ENCODE data around the gene HRH1.

GRCh38 chr3:11228041-11228440, 73.7 kb downstream of the HRH1 start:
- TF ChIP-seq, protein P1, sequence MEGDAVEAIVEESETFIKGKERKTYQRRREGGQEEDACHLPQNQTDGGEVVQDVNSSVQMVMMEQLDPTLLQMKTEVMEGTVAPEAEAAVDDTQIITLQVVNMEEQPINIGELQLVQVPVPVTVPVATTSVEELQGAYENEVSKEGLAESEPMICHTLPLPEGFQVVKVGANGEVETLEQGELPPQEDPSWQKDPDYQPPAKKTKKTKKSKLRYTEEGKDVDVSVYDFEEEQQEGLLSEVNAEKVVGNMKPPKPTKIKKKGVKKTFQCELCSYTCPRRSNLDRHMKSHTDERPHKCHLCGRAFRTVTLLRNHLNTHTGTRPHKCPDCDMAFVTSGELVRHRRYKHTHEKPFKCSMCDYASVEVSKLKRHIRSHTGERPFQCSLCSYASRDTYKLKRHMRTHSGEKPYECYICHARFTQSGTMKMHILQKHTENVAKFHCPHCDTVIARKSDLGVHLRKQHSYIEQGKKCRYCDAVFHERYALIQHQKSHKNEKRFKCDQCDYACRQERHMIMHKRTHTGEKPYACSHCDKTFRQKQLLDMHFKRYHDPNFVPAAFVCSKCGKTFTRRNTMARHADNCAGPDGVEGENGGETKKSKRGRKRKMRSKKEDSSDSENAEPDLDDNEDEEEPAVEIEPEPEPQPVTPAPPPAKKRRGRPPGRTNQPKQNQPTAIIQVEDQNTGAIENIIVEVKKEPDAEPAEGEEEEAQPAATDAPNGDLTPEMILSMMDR (conservative IDR thresholded peaks at IDR 0.05 in 1 of 2, IDR thresholded peaks at IDR 0.05 in 1 of 2; ENCODE audit: extremely low read depth in 1 of 2, insufficient read depth in 1 of 2, low read depth in 1 of 2, low read length in 2 of 2), result no peak
- TF ChIP-seq EZH2 (IDR thresholded peaks at IDR 0.05; ENCODE audit: borderline replicate concordance, low read length), result no peak
